ENCODE data around the gene SMC1B. TPM values are rescaled to one million over a fixed set of nuclear protein-coding genes. Genes with fewer than 3 reads are reported as not detected.

SMC1B gene
- polyA plus RNA-seq, 1 donor, result 0.27 TPM

DNA sequence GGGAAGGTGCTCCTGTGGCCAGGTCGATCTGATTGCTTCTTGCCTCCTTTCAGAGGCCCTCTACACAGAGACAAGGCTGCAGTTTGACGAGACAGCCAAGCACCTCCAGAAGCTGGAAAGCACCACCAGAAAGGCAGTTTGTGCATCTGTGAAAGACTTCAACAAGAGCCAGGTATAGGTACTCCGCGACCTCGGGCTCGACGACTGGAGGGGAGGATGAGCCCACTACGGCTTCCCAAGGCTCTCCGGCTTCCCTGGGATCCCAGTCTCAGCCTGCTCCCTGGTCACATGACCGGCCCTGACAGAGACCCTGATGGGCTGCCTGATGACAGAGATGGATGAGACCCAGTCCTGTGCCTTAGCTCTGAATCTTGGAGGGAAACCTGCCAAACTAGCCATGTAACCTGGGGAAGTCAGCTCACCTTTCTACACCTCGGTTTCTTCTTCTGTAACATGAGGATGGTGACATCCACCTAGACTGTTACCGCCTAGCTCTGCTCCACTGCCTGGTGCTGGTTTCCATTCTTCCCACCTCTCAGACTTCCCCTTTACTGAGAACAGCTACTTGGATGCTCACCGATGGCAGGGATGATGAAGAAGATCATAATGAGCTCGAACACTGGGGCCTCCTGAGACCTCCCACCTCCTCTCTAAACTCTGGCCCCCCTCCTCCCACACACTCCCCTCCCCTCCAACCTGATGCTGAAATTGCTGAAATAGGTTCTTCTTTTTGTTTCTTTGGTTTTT lies 9.0 kb upstream of the SMC1B start:
- no CpG with 5 or more reads among the region's 14 CpGs for WGBS (ENCODE audit: insufficient coverage, low lambda C conversion rate)
- peaks cover 4% of the 10 kb centered on the region for H3K9me3 ChIP-seq (ENCODE audit: control insufficient read depth, low read depth, low read length)

DNA sequence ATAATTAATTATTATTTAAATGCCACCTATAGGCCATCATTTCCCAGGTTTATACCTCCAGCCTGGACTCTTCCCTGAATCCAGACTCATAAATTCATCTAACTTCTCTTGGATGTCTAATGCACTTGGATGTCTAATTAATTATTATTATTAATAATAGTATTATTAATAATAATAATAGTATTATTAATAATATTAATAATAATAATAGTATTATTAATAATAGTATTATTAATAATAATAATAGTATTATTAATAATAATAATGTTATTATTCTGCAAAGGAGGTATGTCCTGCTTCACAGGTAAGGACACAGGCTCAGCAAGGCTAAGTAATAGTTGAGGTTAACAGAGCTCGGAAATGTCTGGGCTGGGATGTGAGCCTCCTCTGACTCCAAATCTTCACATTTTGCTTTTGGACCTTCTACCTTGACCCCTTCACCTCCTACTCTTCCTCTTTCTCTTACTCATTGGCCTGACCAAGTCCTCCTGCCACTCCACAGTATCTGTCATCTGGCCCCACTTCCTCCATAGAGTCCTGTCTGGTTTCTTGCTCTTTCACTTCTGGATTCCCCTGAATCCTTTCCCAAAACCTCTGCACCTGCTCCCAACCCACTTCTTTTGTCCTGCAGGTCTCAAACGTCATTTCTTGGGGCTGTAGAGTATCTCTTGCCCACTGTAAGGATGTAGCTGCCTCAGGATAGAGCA lies 8.1 kb upstream of the SMC1B start:
- H3K4me3 ChIP-seq (ENCODE audit: low read length), result no peak overlapping the region
- H3K9me3 ChIP-seq (ENCODE audit: control insufficient read depth, low read depth, low read length), result no peaks in the 10 kb centered on the region
- no peaks in the 10 kb centered on the region for H3K27me3 ChIP-seq (ENCODE audit: control insufficient read depth, insufficient read depth, low read length)
- H3K36me3 ChIP-seq (ENCODE audit: control insufficient read depth, insufficient read depth, low read length), result peaks cover 3% of the 10 kb centered on the region
- DNase-seq, result no peak
- WGBS (ENCODE audit: insufficient coverage, low lambda C conversion rate), result no CpG with 5 or more reads among the region's 2 CpGs
- H3K4me1 ChIP-seq (ENCODE audit: control insufficient read depth, insufficient read depth, low read length), result no peaks in the 10 kb centered on the region
- no peak overlapping the region for H3K27ac ChIP-seq (ENCODE audit: low read length)

More for the DNA sequence above, 9.0 kb upstream of the SMC1B start:
- H3K36me3 ChIP-seq (ENCODE audit: control insufficient read depth, insufficient read depth, low read length), result peaks cover 3% of the 10 kb centered on the region
- no peaks in the 10 kb centered on the region for H3K4me1 ChIP-seq (ENCODE audit: control insufficient read depth, insufficient read depth, low read length)
- DNase-seq, result no peak
- H3K27me3 ChIP-seq (ENCODE audit: control insufficient read depth, insufficient read depth, low read length), result no peaks in the 10 kb centered on the region
- no peak overlapping the region for H3K27ac ChIP-seq (ENCODE audit: low read length)
- H3K4me3 ChIP-seq (ENCODE audit: low read length), result no peak overlapping the region

DNA sequence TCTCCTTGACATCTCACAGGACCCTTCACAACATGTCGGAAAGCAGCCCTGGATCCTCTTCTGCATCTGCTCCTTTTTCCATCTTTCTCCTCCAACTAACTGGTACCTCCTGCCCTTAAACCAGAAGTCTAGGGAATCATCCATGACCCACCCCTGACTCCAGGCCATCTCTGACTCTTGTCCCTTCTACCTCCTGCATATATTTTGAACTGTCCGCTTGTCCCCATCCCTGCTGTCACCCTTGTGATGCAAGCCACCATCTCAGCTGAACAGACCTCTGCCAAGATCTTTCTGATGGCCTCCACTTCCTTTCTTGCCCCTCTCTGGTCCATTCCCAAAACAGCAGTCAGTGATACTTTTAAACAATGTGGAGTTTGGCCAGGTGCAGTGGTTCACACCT lies 7.1 kb upstream of the SMC1B start:
- no peak for DNase-seq
- H3K4me1 ChIP-seq (ENCODE audit: control insufficient read depth, insufficient read depth, low read length), result no peaks in the 10 kb centered on the region
- no peaks in the 10 kb centered on the region for H3K9me3 ChIP-seq (ENCODE audit: control insufficient read depth, low read depth, low read length)
- no peaks in the 10 kb centered on the region for H3K27me3 ChIP-seq (ENCODE audit: control insufficient read depth, insufficient read depth, low read length)
- no peak overlapping the region for H3K27ac ChIP-seq (ENCODE audit: low read length)
- H3K4me3 ChIP-seq (ENCODE audit: low read length), result no peak overlapping the region
- 100% methylated on average over 1 of the region's 2 CpGs for WGBS (ENCODE audit: insufficient coverage, low lambda C conversion rate)
- H3K36me3 ChIP-seq (ENCODE audit: control insufficient read depth, insufficient read depth, low read length), result peaks cover 3% of the 10 kb centered on the region

DNA sequence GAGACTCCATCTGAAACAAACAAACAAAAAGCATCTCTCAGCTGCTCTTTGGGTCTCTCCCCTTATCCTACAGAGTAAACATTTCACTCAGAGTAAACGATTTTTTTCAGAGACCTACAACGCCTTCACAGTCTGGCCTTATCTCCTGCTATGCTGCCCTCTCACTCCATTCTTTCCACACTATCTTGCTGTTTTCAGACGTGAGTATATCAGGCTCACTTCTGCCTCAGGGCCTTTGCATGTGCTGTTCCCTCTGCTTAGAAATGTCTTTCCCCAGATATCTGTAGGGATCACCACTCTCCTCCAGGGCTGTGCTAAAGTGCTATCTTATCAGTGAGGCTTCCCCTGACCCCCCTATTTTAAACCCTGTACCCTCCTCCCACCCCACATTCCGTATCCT lies 6.6 kb upstream of the SMC1B start:
- Histone ChIP-seq H3K27ac (ENCODE audit: low read length) (no peak overlapping the region), H3K36me3 (ENCODE audit: control insufficient read depth, insufficient read depth, low read length) (peaks cover 3% of the 10 kb centered on the region), H3K9me3 (ENCODE audit: control insufficient read depth, low read depth, low read length) (no peaks in the 10 kb centered on the region), H3K4me3 (ENCODE audit: low read length) (no peak overlapping the region), H3K4me1 (ENCODE audit: control insufficient read depth, insufficient read depth, low read length) (no peaks in the 10 kb centered on the region), H3K27me3 (ENCODE audit: control insufficient read depth, insufficient read depth, low read length) (no peaks in the 10 kb centered on the region)
- DNase-seq, result no peak
- WGBS (ENCODE audit: insufficient coverage, low lambda C conversion rate), result no CpG with 5 or more reads among the region's 4 CpGs

DNA sequence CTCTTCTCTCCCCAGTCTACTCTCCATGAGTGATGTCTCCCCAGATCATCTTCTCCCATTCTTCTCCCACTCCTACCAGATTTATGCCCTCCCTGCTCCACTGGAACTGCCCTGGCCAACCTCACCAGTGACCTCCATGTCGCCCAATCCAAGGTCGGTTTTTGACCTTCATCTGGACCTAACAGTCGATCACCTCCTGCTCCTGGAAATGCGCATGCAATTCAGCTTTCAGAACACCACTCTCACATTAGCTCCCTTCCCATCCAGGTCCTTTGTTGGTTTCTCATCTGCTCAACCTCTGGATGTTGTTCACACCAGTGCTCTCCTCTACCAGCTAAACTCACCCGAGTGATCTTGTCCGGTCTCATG lies 5.4 kb upstream of the SMC1B start:
- no peak for DNase-seq
- whole genome bisulfite sequencing (ENCODE audit: insufficient coverage, low lambda C conversion rate), result 89% methylated on average over 6 of the region's 6 CpGs

DNA sequence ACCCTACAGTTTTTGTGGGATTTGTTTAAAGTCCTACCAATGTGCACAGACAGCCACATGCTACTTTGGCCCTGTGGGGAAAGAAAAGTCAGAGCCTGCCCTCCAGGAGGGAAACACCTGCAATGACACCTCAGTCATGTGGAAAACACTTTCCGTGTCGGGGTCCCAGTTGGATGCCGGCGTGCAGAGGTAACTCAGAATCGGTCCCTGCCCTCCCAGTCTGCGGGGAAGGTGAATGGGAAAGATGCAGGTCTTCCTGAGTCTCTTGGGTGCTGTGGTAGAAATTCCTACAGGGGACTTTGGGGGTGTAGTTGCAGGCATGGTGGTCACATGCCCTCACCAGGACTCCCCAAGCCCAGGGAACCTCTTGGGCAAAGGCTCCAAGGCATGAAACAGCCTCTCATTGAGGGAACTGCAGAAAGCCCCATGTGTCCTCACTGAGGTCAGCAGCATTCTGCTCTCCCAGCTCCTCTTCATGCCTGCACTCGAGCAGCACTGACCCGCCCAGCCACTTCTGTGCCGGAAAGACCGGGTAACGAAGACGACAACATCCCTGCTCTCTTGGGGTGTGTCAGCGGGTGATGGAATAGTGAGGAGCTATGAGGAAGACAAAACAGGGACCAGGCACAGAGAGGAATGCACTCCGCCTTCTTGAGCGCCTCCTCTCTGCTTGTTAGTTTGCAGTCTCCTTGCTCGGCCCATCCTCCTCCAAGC lies 4.8 kb upstream of the SMC1B start:
- Histone ChIP-seq H3K27me3 (ENCODE audit: control insufficient read depth, insufficient read depth, low read length) (no peaks in the 10 kb centered on the region), H3K4me3 (ENCODE audit: low read length) (no peak overlapping the region), H3K4me1 (ENCODE audit: control insufficient read depth, insufficient read depth, low read length) (peaks cover 2% of the 10 kb centered on the region), H3K27ac (ENCODE audit: low read length) (no peak overlapping the region), H3K36me3 (ENCODE audit: control insufficient read depth, insufficient read depth, low read length) (peaks cover 3% of the 10 kb centered on the region), H3K9me3 (ENCODE audit: control insufficient read depth, low read depth, low read length) (peaks cover 2% of the 10 kb centered on the region)
- 100% methylated on average over 1 of the region's 16 CpGs for WGBS (ENCODE audit: insufficient coverage, low lambda C conversion rate)
- no peak for DNase-seq

More for the DNA sequence above, 5.4 kb upstream of the SMC1B start:
- H3K27ac ChIP-seq (ENCODE audit: low read length), result no peak overlapping the region
- no peaks in the 10 kb centered on the region for H3K4me1 ChIP-seq (ENCODE audit: control insufficient read depth, insufficient read depth, low read length)
- H3K27me3 ChIP-seq (ENCODE audit: control insufficient read depth, insufficient read depth, low read length), result no peaks in the 10 kb centered on the region
- H3K9me3 ChIP-seq (ENCODE audit: control insufficient read depth, low read depth, low read length), result no peaks in the 10 kb centered on the region
- no peak overlapping the region for H3K4me3 ChIP-seq (ENCODE audit: low read length)
- peaks cover 3% of the 10 kb centered on the region for H3K36me3 ChIP-seq (ENCODE audit: control insufficient read depth, insufficient read depth, low read length)

DNA sequence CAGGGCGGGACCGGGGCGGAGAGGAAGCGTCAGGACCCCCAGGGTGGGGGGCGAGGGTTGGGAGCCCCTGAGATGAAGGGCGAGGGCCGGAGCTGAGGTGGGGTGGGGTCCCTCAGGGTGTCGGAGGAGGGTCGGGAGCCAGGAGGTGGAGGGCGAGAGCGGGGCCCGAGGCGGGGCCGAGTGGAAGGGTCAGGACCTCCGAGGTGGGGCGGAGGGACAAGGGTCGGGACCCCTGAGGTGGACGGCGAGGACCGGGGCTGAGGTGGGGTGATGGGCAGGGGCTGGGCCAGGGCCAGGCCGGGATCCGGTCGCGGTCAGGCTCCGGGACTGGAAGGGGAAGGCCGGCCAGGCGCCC lies 409 bp downstream of the SMC1B start:
- Histone ChIP-seq H3K27ac (ENCODE audit: low read length) (no peak overlapping the region), H3K36me3 (ENCODE audit: control insufficient read depth, insufficient read depth, low read length) (no peaks in the 10 kb centered on the region), H3K27me3 (ENCODE audit: control insufficient read depth, insufficient read depth, low read length) (no peaks in the 10 kb centered on the region), H3K4me1 (ENCODE audit: control insufficient read depth, insufficient read depth, low read length) (peaks cover 6% of the 10 kb centered on the region), H3K4me3 (ENCODE audit: low read length) (no peak overlapping the region), H3K9me3 (ENCODE audit: control insufficient read depth, low read depth, low read length) (peaks cover 8% of the 10 kb centered on the region)
- no CpG with 5 or more reads among the region's 27 CpGs for WGBS (ENCODE audit: insufficient coverage, low lambda C conversion rate)
- DNase-seq, result no peak

DNA sequence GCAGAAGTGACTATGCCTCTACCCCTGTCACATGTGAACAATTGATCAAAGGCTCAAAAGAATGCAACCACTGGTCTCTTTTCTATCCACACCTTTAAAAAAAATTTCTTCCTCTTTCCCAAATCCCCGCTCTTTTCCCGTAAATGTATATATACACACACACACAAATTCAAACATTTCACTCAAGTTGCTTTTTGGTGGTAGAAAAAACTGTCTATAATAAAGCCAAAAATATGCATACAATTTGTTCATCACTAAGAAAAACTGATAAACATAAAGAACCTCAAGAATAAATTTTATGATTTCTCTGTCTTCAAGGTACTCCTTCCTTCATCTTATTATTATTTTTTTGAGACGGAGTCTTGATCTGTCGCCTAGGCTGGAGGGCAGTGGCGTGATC lies 5.6 kb downstream of the SMC1B start:
- H3K27me3 ChIP-seq (ENCODE audit: control insufficient read depth, insufficient read depth, low read length), result no peaks in the 10 kb centered on the region
- H3K27ac ChIP-seq (ENCODE audit: low read length), result peak overlapping the region; percentile 71
- no peak overlapping the region for H3K4me3 ChIP-seq (ENCODE audit: low read length)
- WGBS (ENCODE audit: insufficient coverage, low lambda C conversion rate), result 100% methylated on average over 1 of the region's 5 CpGs
- H3K9me3 ChIP-seq (ENCODE audit: control insufficient read depth, low read depth, low read length), result peaks cover 1% of the 10 kb centered on the region
- H3K36me3 ChIP-seq (ENCODE audit: control insufficient read depth, insufficient read depth, low read length), result no peaks in the 10 kb centered on the region
- no peak for DNase-seq
- H3K4me1 ChIP-seq (ENCODE audit: control insufficient read depth, insufficient read depth, low read length), result peaks cover under 1% of the 10 kb centered on the region

DNA sequence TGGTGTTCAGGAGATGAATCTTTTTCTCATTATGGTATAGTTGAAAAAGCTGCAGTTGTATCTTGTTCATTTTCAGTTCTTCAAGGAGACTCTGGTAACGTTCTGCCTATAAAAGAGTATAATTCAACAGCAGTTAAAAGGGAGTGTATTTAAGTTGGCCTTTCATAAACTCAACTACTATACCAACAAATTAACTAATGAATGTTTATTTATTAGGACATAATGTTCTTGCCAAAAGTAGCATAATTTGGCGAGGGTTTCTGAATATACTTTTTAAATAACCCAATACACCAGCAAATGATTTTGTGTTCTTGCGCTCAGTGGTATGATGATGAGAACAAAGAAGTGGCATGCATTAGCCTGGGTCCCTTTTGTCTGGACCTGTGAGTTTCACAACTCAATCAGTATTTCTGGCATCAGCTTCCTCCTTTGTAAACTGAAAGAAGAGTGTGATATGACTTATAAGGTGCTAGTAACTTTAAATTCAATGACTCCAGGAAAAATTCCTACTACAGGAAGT lies 10.9 kb downstream of the SMC1B start:
- peak in 1 of 2 donors; percentile 14 for DNase-seq
- Histone ChIP-seq H3K36me3 (ENCODE audit: control insufficient read depth, insufficient read depth, low read length) (no peaks in the 10 kb centered on the region), H3K27me3 (ENCODE audit: control insufficient read depth, insufficient read depth, low read length) (no peaks in the 10 kb centered on the region), H3K27ac (ENCODE audit: low read length) (no peak overlapping the region), H3K4me3 (ENCODE audit: low read length) (no peak overlapping the region), H3K4me1 (ENCODE audit: control insufficient read depth, insufficient read depth, low read length) (no peaks in the 10 kb centered on the region), H3K9me3 (ENCODE audit: control insufficient read depth, low read depth, low read length) (peaks cover 4% of the 10 kb centered on the region)
- 93% methylated on average over 3 of the region's 3 CpGs for WGBS (ENCODE audit: insufficient coverage, low lambda C conversion rate)

DNA sequence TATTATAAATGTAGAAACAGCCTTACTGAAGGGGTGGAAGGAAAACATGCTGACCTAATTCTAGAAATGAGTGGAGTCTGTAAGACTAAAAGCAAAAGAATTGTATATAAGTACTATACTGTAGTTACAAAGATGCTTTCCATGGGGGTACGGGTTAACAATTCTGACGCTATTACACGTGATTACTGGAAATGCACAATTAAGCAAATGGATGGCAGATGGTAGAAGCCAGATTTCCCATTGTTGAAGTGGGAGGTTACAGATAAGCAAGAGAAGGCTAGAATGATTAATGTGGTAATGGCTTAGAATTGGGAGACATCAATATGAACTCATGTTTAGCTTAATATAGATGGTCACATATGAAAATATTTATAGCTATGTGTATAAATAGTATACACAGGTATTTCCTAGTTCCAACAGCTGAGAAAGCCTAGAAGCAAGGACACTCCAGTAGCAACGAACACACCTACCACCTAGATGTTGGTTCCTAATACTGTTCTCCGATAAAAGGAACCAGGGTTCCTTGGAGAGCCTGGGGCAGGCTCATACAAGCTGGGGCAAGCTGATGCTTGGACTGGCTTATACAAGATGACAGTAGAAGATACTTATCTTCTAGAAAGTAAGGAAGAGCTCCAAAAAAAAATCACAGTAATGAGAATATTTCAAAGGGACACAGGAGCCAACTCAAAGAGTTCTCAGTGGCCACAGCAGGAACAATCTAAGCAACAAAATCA lies 13.5 kb downstream of the SMC1B start:
- H3K4me3 ChIP-seq (ENCODE audit: low read length), result no peak overlapping the region
- no peaks in the 10 kb centered on the region for H3K36me3 ChIP-seq (ENCODE audit: control insufficient read depth, insufficient read depth, low read length)
- WGBS (ENCODE audit: insufficient coverage, low lambda C conversion rate), result 94% methylated on average over 3 of the region's 5 CpGs
- no peak for DNase-seq
- H3K9me3 ChIP-seq (ENCODE audit: control insufficient read depth, low read depth, low read length), result peaks cover 5% of the 10 kb centered on the region
- H3K27ac ChIP-seq (ENCODE audit: low read length), result no peak overlapping the region
- no peaks in the 10 kb centered on the region for H3K27me3 ChIP-seq (ENCODE audit: control insufficient read depth, insufficient read depth, low read length)
- H3K4me1 ChIP-seq (ENCODE audit: control insufficient read depth, insufficient read depth, low read length), result no peaks in the 10 kb centered on the region
